Gastroesophageal sphincter (tissue), 3 donors: Measurements from ENCODE around the gene TSC22D2.

ENCODE experiments used
- CTCF ChIP-seq, 4 experiments: fragments of 200-600 bp in 2 of 4; fragments of 450-650 bp in 2 of 4; sonication (generic) in 1 of 4; IDR thresholded peaks; one replicate each; pipeline ENCODE4 v1.5.1; 2017 to 2019; ENCODE audit warnings: antibody characterized with exemption in 4 of 4, mild to moderate bottlenecking in 2 of 4, moderate library complexity in 2 of 4
- EP300 ChIP-seq: sonication (generic); formaldehyde crosslinking; IDR thresholded peaks from one replicate; pipeline ENCODE4 v1.6.1; 2017; ENCODE audit warnings: antibody characterized with exemption, mild to moderate bottlenecking
- POLR2A ChIP-seq, 2 donors: fragments of 450-650 bp; IDR thresholded peaks; one replicate each; pipeline ENCODE4 v1.6.1; 2017; ENCODE audit warnings: antibody characterized with exemption in 2 of 2, mild to moderate bottlenecking in 2 of 2, moderate library complexity in 1 of 2
- POLR2AphosphoS5 ChIP-seq: sonication (generic); formaldehyde crosslinking; IDR thresholded peaks from one replicate; pipeline ENCODE4 v1.6.1; 2017; ENCODE audit warnings: antibody characterized with exemption

GRCh38 chr3:150447631-150448465 is 39.8 kb downstream of the TSC22D2 start:
- no peak for TF ChIP-seq CTCF (IDR thresholded peaks at IDR 0.05)
- TF ChIP-seq EP300, result no peak
- no peak for TF ChIP-seq POLR2A (IDR thresholded peaks at IDR 0.05)
- TF ChIP-seq POLR2AphosphoS5, result no peak
